Measurements from ENCODE around the gene EEF1G.

- TF ChIP-seq CTCF (conservative IDR thresholded peaks at IDR 0.05; ENCODE audit: low read depth, low read length) (no peak), EZH2 (IDR thresholded peaks at IDR 0.05; ENCODE audit: low read length, unreplicated experiment) (no peak)
Observed at GRCh38 chr11:62556108-62556874, 17.4 kb downstream of the EEF1G start.
